SU-DHL-6 (cell line): ENCODE measurements around the gene BEX4.

Experiments used
- H2AFZ ChIP-seq: fragments of 200-600 bp; sonication (generic); 2 replicates; pipeline ENCODE4 v1.6.1; 2014; ENCODE audit warnings: low read depth, mild to moderate bottlenecking, moderate library complexity, mixed read lengths, antibody characterized with exemption, low read length; ENCODE audit not compliant: severe bottlenecking
- H3F3A ChIP-seq: fragments of 200-600 bp; shearing (Covaris generic); 2 replicates; pipeline ENCODE4 v1.6.0; 2016; ENCODE audit warnings: antibody characterized with exemption, mild to moderate bottlenecking; ENCODE audit not compliant: insufficient read depth
- H3K27ac ChIP-seq: fragments of 200-600 bp; sonication (generic); 2 replicates; pipeline ENCODE4 v1.5.1; 2016; ENCODE audit warnings: low read depth, mild to moderate bottlenecking, low read length, moderate library complexity, mixed read lengths
- H3K27me3 ChIP-seq: fragments of 200-600 bp; sonication (generic), shearing (Covaris generic); 2 replicates; pipeline ENCODE4 v1.6.0; 2014; ENCODE audit warnings: mild to moderate bottlenecking, low read length
- H3K36me3 ChIP-seq: fragments of 200-600 bp; sonication (generic); 2 replicates; pipeline ENCODE4 v1.6.1; 2014; ENCODE audit warnings: mild to moderate bottlenecking, low read length, mixed read lengths
- H3K4me2 ChIP-seq: fragments of 300-600, 200-600 bp; shearing (Covaris generic), sonication (generic); 2 replicates; pipeline ENCODE4 v1.6.0; 2014; ENCODE audit warnings: low read length, low read depth, mild to moderate bottlenecking; ENCODE audit not compliant: poor library complexity, severe bottlenecking
- H3K4me3 ChIP-seq: fragments of 200-600 bp; sonication (generic); 2 replicates; pipeline ENCODE4 v1.5.1; 2014; ENCODE audit warnings: antibody characterized with exemption, low read length, mild to moderate bottlenecking, mixed read lengths; ENCODE audit not compliant: insufficient read depth, poor library complexity, severe bottlenecking
- H3K79me2 ChIP-seq: fragments of 200-600 bp; sonication (generic); 2 replicates; pipeline ENCODE4 v1.6.1; 2014; ENCODE audit warnings: mild to moderate bottlenecking, low read length, moderate library complexity; ENCODE audit not compliant: insufficient read depth
- H3K9ac ChIP-seq: fragments of 200-600 bp; sonication (generic); 2 replicates; pipeline ENCODE4 v1.7.0; 2014; ENCODE audit warnings: mild to moderate bottlenecking, low read length
- H3K9me2 ChIP-seq: fragments of 200-600 bp; sonication (generic); replicated peaks from 2 replicates; pipeline ENCODE4 v1.6.1; 2014; ENCODE audit warnings: low read length; ENCODE audit not compliant: insufficient read depth
- H3K9me3 ChIP-seq: fragments of 200-600 bp; sonication (generic); 2 replicates; pipeline ENCODE4 v1.6.1; 2014; ENCODE audit warnings: low read length, mixed read lengths; ENCODE audit not compliant: insufficient read depth
- H4K20me1 ChIP-seq: fragments of 200-600 bp; sonication (generic); 2 replicates; pipeline ENCODE4 v1.6.1; 2014; ENCODE audit warnings: low read depth, mild to moderate bottlenecking, antibody characterized with exemption, low read length, moderate library complexity, mixed read lengths
- CTCF ChIP-seq: fragments of 200-600 bp; sonication (generic); IDR thresholded peaks from one replicate; pipeline ENCODE4 v1.5.1; 2017; ENCODE audit warnings: antibody characterized with exemption, mild to moderate bottlenecking, low read length, moderate library complexity; ENCODE audit not compliant: insufficient read depth, poor library complexity, severe bottlenecking
- EZH2phosphoT487 ChIP-seq: fragments of 200-600 bp; sonication (generic), shearing (Covaris generic); conservative IDR thresholded peaks from 2 replicates; pipeline ENCODE4 v1.6.1; 2018; ENCODE audit warnings: mild to moderate bottlenecking, antibody characterized with exemption, low read length, moderate library complexity, mixed read lengths

The BEX4 gene

DNA sequence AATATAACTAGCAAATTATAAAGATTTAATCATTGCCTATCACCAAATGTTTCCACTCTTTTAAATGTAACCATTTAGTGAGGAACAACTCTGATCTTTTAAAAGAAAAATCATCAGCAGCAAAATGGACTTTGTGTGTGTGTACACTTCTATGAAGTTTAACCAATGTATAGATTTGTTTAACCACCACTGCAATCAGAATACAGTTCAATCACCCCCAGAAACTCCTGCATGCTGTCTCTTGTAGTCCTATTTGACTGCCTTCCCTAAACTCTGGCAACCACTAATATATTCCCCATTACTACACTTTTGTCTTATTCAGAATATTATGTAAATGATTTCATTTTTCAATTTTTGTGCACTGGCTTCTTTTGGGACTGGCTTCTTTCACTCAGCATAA lies 41.7 kb downstream of the BEX4 start:
- Histone ChIP-seq H3F3A (no peaks in the 10 kb centered on the region), H3K4me3 (no peak overlapping the region), H3K9me2 (no peaks in the 10 kb centered on the region), H3K27me3 (no peaks in the 10 kb centered on the region), H4K20me1 (no peaks in the 10 kb centered on the region), H2AFZ (no peak overlapping the region), H3K79me2 (no peaks in the 10 kb centered on the region), H3K36me3 (no peaks in the 10 kb centered on the region), H3K27ac (no peak overlapping the region), H3K9me3 (no peaks in the 10 kb centered on the region), H3K4me2 (no peak overlapping the region), H3K9ac (no peak overlapping the region)
- TF ChIP-seq CTCF = no peak
- TF ChIP-seq EZH2phosphoT487 = no peak

GRCh38 chrX:103258275-103258674 lies 43.4 kb downstream of the BEX4 start:
- Histone ChIP-seq H3K4me3 (no peak overlapping the region), H2AFZ (no peak overlapping the region), H3K36me3 (no peaks in the 10 kb centered on the region), H3F3A (no peaks in the 10 kb centered on the region), H3K4me2 (no peak overlapping the region), H4K20me1 (no peaks in the 10 kb centered on the region), H3K79me2 (no peaks in the 10 kb centered on the region), H3K9me2 (no peaks in the 10 kb centered on the region), H3K27me3 (no peaks in the 10 kb centered on the region), H3K27ac (no peak overlapping the region), H3K9me3 (no peaks in the 10 kb centered on the region), H3K9ac (no peak overlapping the region)
- TF ChIP-seq EZH2phosphoT487 (no peak), CTCF (no peak)
